Fibroblast of mammary gland (primary cell): Measurements from ENCODE around the gene CYP3A4.

Source experiments
- DNase-seq: peaks from one replicate; pipeline ENCODE4 v3.0.0-alpha.2; 2010; ENCODE audit warnings: low read depth
- H3K4me3 ChIP-seq: 2 replicates; pipeline ENCODE4 v1.5.1; 2011; ENCODE audit warnings: low read depth, mild to moderate bottlenecking, low read length, moderate library complexity; ENCODE audit not compliant: control insufficient read depth
- TF ChIP-seq, protein P1 (sequence below): conservative IDR thresholded peaks from 2 replicates; pipeline ENCODE4 v1.5.1; 2011; ENCODE audit warnings: low read depth, low read length, inconsistent platforms; ENCODE audit not compliant: control insufficient read depth, insufficient read depth

CYP3A4 gene

DNA sequence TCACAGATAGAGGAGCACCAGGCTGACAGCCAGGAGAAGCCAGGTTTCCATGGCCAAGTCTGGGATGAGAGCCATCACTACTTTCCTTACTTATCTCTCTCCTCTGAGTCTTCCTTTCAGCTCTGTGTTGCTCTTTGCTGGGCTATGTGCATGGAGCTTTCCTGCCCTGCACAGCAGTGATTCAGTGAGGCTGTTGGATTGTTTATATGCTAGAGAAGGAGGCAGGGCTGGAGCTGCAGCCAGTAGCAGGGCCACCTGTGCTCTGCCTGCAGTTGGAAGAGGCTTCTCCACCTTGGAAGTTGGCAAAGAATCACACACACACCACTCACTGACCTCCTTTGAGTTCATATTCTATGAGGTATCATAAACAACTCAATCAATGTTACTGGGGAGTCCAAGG lies at the start of gene CYP3A4:
Gene CYP3A4 (minus strand): TSS at position 178 of the 400 bp plus-strand sequence. CDS start 103 bp downstream, at position 75.
- no peak within 1 kb of the TSS for H3K4me3 ChIP-seq
- DNase-seq: peak; percentile 14
- TF ChIP-seq, protein P1, sequence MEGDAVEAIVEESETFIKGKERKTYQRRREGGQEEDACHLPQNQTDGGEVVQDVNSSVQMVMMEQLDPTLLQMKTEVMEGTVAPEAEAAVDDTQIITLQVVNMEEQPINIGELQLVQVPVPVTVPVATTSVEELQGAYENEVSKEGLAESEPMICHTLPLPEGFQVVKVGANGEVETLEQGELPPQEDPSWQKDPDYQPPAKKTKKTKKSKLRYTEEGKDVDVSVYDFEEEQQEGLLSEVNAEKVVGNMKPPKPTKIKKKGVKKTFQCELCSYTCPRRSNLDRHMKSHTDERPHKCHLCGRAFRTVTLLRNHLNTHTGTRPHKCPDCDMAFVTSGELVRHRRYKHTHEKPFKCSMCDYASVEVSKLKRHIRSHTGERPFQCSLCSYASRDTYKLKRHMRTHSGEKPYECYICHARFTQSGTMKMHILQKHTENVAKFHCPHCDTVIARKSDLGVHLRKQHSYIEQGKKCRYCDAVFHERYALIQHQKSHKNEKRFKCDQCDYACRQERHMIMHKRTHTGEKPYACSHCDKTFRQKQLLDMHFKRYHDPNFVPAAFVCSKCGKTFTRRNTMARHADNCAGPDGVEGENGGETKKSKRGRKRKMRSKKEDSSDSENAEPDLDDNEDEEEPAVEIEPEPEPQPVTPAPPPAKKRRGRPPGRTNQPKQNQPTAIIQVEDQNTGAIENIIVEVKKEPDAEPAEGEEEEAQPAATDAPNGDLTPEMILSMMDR: no peak

DNA sequence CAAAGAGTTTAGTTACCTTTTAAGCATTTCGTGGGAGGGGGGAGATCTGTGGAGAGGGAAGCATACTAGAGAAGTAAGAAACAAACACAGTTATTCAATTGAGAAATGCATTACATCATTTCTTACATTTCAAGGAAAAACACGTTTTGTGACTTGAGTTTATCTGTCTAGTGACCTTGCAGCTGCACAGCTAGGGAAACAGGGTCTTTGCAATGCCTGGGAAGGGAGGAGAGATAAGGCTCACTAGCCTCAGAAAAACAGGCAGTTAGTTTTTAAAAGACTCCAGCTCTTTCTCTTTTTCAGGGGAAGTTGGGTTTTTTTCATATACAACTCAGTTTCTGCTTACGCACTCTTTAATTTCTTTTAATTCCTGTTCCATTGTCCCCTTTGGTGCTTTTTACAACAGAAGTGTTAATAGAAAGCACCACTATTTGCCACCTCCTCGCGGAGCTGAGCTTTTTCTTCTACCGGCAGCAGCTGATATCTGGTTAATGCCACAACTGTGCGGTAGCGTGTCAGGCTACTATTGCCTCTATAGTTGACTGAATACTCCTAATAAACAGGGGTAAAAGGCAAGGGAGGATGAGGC lies 49.4 kb upstream of the CYP3A4 start:
- no peak overlapping the region for H3K4me3 ChIP-seq
- TF ChIP-seq, protein P1: no peak
- no peak for DNase-seq

DNA sequence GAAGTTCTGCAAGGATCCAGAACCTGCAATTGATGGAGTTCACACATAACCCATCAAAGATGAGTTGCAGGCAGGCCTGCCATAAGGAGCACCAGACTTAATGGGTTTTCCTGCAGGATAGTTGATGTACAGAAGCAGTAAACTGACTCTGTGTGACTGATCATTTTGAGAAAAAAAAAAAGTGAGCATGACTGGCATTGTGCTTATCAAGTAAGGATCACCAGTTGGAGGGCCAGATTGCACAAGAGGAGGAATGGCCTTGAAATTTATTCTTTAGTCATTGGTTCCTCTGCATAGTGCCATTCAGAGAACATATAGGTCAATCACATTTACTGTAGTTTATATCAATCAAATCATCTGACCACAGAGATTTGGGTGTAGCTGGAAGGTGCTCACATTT lies 47.6 kb upstream of the CYP3A4 start:
- DNase-seq: no peak
- TF ChIP-seq, protein P1: no peak

DNA sequence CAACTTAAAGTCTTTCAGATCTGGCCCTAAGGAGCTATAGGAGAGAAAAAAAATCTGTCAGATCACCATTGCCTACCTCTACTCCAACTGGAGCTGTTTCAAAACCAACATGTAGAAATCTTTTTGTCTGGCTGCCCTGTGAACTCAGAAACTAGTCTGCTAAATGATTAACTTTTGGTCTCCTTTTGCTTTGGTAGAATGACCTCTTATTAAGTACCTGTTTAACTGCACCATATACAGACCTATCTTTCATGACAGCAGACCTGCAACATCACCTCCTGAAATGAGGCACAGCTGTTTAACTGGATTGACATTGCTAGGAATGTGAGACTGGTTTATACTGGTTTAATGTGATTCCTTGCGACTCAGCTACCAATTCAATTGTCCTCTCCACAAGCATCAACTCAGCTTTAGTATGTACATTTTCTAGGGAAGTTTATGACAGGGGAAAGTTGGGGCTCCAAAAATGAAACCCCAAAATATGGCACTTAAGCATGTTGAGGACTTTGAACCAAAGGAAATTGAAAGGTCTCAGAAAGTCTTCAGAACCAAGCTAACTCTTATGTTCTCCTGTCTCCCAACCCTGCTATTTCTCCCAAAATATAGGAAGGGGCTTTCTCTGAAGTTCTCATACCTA lies 45.7 kb upstream of the CYP3A4 start:
- no peak overlapping the region for H3K4me3 ChIP-seq
- DNase-seq: no peak
- TF ChIP-seq, protein P1: no peak

More for the DNA sequence above, 47.6 kb upstream of the CYP3A4 start:
- H3K4me3 ChIP-seq: no peak overlapping the region

DNA sequence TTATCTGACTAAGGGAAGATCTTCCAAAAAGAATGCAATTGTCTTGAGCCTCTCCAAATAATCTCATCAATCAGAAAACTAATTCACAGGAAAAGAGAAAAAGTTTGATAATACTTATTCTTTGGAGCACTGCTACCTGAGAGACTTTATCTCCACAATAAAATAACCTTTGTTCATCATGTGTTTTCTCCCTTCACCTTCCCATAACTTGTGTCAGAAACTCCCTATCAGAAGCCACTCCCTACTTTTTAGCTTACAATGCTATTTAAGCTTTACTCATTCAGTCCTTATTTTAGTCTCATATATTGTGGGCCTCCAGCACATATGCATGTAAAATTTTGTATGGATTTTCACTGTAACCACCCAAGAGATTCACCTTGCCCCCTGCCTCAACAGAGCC lies 44.8 kb upstream of the CYP3A4 start:
- TF ChIP-seq, protein P1: no peak

DNA sequence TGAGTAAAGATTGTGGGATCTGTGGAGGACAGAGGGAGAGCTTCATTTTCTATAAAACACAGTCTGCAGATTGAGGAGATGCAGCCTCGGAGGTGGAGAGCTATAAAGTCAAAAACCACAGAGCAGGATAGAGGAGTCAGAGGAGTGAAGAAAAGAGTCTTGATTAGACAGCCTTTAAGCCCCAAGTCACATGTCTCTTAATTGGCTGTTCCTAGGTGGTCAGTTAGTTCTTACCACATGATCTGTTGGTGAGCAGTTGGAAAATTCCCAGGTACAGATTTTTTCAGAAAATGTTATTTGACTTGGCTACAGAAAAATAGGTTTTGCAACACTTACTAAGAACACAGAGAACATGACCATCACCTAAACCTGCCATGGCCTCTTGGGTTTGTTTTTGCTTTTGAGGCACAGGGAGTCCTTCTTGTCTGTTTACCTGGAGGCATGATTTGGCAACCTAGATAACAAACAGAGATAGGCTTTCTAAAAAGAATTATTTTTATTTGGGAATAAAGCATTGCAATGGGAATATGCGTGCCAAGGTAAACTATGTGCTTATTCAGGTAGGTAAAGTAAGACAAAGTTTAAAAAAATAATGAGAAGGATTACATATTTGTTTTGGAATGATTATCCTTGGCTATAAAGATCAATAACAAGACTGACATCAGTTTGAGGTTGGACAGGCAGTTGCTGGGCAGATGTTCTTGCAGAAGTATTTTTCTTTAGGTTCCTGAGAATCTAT lies 43.2 kb upstream of the CYP3A4 start:
- H3K4me3 ChIP-seq: no peak overlapping the region
- TF ChIP-seq, protein P1: no peak
- no peak for DNase-seq

More for the DNA sequence above, 44.8 kb upstream of the CYP3A4 start:
- H3K4me3 ChIP-seq: no peak overlapping the region
- DNase-seq: no peak
